Measurements from ENCODE around the gene RNF157.

RNF157 gene

DNA sequence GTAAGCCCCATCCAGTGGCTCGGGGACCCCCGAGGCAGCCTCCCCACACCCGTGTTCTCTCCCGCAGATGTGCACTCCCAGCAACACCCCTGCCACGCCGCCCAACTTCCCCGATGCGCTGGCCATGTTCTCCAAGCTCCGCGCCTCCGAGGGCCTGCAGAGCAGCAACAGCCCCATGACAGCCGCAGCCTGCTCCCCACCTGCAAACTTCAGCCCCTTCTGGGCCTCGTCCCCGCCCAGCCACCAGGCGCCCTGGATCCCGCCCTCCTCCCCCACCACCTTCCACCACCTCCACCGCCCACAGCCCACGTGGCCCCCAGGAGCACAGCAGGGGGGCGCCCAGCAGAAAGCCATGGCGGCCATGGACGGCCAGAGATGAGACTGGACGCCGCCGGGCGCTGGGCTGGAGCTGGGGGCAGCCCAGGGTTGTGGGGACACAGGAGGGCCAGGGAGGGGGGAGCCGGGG, 29.9 kb upstream of the RNF157 start:
- DNase-seq = peak in 1 of 2 donors; percentile 22

DNA sequence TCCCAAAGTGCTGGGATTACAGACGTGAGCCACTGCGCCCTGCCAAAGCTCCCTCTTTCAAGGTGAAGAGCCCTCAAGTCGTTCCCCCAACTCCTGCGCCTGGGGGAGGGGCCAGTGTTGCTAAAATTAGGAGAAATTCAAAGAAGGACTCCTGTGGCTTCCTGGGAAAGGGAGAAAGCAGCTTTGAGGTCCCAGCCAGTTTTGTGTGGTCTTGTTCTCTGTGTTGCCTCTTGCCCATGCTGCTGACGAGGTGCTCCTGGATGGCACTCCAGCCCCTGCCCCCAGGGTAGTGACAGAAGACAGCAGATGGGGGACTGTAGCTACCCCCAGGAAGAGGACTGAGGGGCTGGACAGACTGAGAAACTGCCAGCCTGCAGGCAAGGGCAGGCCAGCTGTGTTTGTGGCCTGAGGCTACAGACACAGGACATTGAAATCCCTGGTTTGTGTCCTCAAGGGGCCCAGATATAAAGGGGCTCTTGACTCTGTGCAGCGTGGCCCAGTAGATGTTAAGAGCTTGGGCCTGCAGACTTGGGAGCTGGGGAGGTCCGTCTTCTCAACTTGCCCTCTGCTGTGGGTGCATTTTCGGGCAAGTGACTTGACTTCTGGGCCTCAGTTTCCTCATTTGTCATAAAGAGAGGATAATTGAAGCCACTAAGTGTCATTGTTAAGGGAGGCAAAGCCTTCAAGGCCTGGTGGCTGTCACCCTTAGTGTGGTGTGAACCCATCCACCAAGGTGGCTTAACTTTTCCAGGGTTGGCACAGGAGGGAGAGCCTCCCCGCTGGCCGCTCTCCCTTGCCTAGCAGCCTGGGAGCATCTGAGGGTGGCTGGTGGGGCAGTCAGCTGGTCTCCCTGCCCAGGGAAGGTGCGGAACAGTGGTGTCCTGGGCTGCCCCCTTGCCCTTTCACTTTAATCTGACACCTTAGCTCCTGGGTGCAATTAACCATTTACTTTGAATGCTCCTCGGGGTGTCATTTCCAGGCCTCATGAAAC, 29.0 kb upstream of the RNF157 start:
- DNase-seq = no peak

DNA sequence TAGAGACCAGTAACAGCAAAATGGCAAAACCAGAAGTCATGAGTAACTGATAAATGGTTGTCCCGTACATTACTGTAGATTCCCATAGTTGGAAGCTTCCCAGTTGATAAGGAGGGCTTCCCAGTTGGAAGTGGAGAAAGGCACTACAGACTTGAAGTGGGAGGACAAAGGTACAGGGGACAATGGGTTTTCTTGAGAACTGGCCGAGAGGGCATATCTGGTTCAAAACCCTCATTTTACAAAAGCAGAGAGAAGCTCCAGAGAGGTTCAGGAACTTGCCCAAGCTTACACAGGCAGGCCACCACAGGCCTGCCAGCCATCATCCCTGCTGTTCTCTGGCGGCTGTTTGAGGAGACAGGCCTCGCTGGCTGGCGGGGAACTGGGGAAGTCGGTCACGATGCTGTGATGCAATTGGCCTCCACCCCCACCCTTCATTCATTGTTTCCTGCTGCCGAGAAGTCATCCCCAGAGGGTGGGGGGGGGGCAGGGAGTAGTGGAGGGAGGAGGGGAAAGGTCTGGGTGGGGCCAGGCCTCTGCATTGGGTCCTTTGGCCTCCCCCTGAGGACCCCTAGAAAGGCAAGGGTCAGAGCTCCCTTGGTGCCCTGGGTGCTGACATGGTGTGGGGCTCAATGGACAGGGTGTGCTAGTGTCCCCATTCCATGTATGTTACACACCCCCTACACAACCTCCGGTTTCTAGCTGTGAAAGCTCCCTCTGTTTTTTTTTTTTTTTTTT, 27.9 kb upstream of the RNF157 start:
- DNase-seq = peak; percentile 80 to 85

DNA sequence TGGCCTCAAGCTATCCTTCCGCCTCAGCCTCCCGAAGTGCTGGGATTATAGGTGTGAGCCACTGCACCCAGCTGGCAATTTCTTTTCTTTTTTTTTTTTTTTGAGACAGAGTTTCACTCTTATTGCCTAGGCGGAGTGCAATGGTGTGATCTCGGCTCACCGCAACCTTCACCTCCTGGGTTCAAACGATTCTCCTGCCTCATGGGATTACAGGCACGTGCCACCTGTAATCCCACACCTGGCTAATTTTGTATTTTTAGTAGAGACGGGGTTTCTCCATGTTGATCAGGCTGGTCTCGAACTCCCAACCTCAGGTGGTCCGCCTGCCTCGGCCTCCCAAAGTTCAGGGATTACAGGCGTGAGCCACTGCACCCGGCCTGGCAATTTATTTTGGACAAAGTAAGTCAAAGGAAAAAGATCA, 27.3 kb upstream of the RNF157 start:
- peak in 1 of 2 donors; percentile 37 for DNase-seq

- DNase-seq = no peak
Measured at GRCh38 chr17:76267051-76267576, 26.8 kb upstream of the RNF157 start.

- DNase-seq = peak; percentile 34 to 50
Measured at GRCh38 chr17:76266244-76266938, 26.1 kb upstream of the RNF157 start.

DNA sequence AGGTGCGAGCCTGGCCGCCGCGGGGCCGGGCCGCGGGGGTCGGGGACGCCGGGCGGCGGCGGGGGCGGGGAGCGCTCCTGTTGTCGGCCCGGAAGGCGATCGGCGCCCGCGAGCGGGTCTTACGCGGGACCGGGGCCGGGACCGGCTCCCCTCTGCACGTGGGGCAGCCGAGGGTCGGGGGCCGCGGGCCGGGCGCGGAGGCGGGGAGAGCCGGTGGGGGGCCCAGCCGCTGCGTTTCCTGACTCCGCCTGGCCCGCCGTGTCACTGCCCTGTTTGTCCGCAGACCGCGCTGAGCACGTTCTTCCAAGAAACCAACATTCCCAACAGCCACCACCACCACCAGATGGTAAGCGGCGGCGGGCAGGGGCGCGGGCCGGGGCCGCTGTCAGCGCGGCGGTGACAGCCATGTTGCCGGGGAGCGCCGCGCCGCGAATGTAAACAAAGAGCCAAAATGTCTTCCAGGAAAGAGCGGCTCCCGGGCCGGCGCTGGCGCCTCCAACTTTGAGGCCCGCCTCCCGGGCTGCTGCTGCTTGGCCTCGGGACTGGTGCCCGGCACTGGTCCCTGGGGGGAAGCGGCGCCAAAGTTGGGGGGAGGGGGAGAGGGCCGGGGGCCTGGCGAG, 25.4 kb upstream of the RNF157 start:
- peak; percentile 46 to 63 for DNase-seq

- DNase-seq = peak; percentile 99
Measured at GRCh38 chr17:76264755-76265623, 24.7 kb upstream of the RNF157 start, which contains the start of gene UBALD2. Gene UBALD2, plus strand, starts transcription at chr17:76265348. Its CDS starts 158 bp downstream, at chr17:76265506.

- no peak for DNase-seq
Measured at GRCh38 chr17:76264425-76264754, 24.1 kb upstream of the RNF157 start.

GRCh38 chr17:76263896-76264295, 23.6 kb upstream of the RNF157 start:
- DNase-seq = no peak

- peak in 1 of 2 donors; percentile 49 for DNase-seq
Measured at GRCh38 chr17:76262732-76263344, 22.5 kb upstream of the RNF157 start.

DNA sequence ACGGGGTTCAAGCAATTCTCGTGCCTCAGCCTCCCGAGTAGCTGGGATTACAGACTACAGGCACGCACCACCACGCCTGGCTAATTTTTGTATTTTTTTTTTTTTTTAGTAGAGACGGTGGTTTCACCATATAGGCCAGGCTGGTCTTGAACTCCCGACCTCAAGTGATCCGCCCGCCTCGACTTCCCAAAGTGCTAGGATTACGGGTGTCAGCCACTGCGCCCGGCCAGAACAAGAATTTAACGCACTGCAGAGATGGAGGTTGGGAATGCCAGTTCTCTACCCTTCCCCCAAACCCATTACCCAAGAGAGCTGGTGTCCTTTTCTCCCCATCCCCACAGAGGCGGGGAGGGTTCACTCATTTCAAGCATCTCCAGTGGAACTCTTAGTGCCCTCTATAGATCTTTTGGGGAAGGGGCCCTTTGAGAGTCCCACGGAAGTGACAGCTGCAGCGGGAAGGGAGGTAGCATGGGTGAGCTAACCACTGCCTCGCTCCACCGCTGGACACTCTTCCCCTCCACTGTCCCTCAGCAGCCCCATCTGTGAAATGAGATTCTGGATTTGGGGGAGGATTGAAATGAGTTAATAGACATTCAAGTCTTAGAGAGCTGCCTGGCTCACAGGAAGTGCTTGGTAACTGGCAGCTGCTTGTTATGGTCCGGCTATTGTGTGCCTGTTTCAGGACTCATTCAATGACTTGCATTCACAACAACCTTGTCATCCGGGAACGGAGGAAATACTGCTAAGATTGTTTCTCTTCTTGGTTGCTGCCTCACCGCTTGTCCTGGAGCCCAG, 21.3 kb upstream of the RNF157 start:
- DNase-seq = no peak

GRCh38 chr17:76260669-76261068, 20.4 kb upstream of the RNF157 start:
- no peak for DNase-seq

GRCh38 chr17:76260220-76260619, 19.9 kb upstream of the RNF157 start:
- DNase-seq = no peak

- DNase-seq = peak; percentile 72 to 74
Measured at GRCh38 chr17:76256430-76257050, 16.2 kb upstream of the RNF157 start.

GRCh38 chr17:76255801-76256429, 15.6 kb upstream of the RNF157 start:
- DNase-seq = peak in 1 of 2 donors; percentile 4

- DNase-seq = no peak
Measured at GRCh38 chr17:76254275-76254674, 14.0 kb upstream of the RNF157 start.

DNA sequence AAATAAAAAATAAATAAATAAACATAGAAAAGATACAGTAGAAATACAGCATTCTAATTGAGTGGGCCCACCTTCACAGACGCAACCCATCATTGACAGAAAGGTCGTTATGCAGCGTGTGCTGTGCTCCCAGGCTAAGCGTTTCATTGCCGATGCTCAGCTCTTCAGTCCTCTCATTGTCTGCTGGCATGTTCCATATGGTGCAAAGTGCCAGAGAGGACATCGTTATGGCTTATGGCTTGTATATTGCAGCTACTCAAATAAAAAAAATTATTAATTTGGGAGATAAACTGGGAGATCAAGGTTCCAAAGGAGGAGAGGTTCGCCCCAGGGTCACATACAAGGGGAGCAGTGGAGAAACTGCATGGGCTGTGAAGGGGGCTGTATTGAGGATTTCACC, 13.5 kb upstream of the RNF157 start:
- DNase-seq = no peak
